ENCODE results near the gene TTBK2.

TTBK2 gene

DNA sequence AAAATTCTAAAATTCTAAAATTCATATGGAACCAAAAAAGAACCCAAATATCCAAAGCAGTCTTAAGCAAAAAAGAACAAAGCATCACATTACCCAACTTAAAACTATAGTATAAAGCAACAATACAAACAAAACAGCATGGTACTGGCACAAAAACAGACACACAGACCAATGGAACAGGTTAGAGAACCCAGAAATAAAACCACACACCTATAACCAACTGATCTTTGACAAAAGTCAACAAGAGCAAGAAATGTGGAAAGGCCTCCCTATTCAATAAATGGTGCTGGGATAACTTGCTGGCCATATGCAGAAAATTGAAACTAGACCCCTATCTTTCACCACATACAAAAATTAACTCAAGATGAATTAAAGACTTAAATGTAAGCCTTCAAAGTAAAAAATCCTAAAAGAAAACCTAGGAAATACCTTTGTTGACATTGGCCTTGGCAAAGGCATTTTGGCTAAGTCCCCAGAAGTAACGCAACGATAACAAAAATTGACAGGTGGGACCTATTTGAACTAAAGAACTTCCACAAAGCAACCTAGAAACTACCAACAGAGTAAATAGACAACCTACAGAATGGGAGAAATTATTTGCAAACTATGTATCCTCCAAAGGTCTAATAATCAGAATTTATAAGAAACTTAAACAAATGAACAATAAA lies 56.9 kb downstream of the TTBK2 start (continued):
- TF ChIP-seq ZNF184 (tag by site-specific recombination; IDR thresholded peaks at IDR 0.05) (no peak), ZNF146 (tag by site-specific recombination; IDR thresholded peaks at IDR 0.05) (no peak), BCL11A (tag by site-specific recombination; IDR thresholded peaks at IDR 0.05; ENCODE audit: low read depth) (no peak), ZFHX2 (tag by site-specific recombination; conservative IDR thresholded peaks at IDR 0.05) (no peak), OSR2 (tag by site-specific recombination; IDR thresholded peaks at IDR 0.05) (no peak), ZNF624 (tag by site-specific recombination; IDR thresholded peaks at IDR 0.05) (no peak), ZNF529 (tag by site-specific recombination; IDR thresholded peaks at IDR 0.05; ENCODE audit: insufficient replicate concordance) (no peak), ZNF521 (tag by site-specific recombination; IDR thresholded peaks at IDR 0.05) (no peak)
- TF ChIP-seq, protein P1, sequence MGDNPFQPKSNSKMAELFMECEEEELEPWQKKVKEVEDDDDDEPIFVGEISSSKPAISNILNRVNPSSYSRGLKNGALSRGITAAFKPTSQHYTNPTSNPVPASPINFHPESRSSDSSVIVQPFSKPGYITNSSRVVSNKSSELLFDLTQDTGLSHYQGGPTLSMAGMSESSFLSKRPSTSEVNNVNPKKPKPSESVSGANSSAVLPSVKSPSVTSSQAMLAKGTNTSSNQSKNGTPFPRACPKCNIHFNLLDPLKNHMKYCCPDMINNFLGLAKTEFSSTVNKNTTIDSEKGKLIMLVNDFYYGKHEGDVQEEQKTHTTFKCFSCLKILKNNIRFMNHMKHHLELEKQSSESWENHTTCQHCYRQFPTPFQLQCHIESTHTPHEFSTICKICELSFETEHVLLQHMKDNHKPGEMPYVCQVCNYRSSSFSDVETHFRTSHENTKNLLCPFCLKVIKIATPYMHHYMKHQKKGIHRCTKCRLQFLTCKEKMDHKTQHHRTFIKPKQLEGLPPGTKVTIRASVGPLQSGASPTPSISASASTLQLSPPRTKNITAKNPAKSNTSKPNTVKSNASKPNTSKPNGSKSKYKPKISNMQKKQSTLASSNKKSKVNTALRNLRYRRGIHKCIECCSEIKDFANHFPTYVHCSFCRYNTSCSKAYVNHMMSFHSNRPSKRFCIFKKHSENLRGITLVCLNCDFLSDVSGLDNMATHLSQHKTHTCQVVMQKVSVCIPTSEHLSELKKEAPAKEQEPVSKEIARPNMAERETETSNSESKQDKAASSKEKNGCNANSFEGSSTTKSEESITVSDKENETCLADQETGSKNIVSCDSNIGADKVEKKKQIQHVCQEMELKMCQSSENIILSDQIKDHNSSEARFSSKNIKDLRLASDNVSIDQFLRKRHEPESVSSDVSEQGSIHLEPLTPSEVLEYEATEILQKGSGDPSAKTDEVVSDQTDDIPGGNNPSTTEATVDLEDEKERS (tag by site-specific recombination; IDR thresholded peaks at IDR 0.05), result no peak
- TF ChIP-seq, protein P2, sequence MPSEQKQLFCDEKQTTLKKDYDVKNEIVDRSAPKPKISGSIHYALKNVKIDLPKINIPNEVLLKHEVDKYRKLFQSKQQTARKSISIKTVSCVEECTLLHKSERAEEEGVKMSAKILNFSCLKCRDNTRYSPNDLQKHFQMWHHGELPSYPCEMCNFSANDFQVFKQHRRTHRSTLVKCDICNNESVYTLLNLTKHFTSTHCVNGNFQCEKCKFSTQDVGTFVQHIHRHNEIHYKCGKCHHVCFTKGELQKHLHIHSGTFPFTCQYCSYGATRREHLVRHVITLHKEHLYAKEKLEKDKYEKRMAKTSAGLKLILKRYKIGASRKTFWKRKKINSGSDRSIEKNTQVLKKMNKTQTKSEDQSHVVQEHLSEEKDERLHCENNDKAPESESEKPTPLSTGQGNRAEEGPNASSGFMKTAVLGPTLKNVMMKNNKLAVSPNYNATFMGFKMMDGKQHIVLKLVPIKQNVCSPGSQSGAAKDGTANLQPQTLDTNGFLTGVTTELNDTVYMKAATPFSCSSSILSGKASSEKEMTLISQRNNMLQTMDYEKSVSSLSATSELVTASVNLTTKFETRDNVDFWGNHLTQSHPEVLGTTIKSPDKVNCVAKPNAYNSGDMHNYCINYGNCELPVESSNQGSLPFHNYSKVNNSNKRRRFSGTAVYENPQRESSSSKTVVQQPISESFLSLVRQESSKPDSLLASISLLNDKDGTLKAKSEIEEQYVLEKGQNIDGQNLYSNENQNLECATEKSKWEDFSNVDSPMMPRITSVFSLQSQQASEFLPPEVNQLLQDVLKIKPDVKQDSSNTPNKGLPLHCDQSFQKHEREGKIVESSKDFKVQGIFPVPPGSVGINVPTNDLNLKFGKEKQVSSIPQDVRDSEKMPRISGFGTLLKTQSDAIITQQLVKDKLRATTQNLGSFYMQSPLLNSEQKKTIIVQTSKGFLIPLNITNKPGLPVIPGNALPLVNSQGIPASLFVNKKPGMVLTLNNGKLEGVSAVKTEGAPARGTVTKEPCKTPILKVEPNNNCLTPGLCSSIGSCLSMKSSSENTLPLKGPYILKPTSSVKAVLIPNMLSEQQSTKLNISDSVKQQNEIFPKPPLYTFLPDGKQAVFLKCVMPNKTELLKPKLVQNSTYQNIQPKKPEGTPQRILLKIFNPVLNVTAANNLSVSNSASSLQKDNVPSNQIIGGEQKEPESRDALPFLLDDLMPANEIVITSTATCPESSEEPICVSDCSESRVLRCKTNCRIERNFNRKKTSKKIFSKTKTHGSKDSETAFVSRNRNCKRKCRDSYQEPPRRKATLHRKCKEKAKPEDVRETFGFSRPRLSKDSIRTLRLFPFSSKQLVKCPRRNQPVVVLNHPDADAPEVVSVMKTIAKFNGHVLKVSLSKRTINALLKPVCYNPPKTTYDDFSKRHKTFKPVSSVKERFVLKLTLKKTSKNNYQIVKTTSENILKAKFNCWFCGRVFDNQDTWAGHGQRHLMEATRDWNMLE (tag by site-specific recombination; conservative IDR thresholded peaks at IDR 0.05; ENCODE audit: low read depth), result no peak
- TF ChIP-seq, protein P3, sequence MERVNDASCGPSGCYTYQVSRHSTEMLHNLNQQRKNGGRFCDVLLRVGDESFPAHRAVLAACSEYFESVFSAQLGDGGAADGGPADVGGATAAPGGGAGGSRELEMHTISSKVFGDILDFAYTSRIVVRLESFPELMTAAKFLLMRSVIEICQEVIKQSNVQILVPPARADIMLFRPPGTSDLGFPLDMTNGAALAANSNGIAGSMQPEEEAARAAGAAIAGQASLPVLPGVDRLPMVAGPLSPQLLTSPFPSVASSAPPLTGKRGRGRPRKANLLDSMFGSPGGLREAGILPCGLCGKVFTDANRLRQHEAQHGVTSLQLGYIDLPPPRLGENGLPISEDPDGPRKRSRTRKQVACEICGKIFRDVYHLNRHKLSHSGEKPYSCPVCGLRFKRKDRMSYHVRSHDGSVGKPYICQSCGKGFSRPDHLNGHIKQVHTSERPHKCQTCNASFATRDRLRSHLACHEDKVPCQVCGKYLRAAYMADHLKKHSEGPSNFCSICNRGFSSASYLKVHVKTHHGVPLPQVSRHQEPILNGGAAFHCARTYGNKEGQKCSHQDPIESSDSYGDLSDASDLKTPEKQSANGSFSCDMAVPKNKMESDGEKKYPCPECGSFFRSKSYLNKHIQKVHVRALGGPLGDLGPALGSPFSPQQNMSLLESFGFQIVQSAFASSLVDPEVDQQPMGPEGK (tag by site-specific recombination; IDR thresholded peaks at IDR 0.05), result no peak
- TF ChIP-seq, protein P4, sequence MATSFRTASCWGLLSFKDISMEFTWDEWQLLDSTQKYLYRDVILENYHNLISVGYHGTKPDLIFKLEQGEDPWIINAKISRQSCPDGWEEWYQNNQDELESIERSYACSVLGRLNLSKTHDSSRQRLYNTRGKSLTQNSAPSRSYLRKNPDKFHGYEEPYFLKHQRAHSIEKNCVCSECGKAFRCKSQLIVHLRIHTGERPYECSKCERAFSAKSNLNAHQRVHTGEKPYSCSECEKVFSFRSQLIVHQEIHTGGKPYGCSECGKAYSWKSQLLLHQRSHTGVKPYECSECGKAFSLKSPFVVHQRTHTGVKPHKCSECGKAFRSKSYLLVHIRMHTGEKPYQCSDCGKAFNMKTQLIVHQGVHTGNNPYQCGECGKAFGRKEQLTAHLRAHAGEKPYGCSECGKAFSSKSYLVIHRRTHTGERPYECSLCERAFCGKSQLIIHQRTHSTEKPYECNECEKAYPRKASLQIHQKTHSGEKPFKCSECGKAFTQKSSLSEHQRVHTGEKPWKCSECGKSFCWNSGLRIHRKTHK (tag by site-specific recombination; IDR thresholded peaks at IDR 0.05), result no peak

DNA sequence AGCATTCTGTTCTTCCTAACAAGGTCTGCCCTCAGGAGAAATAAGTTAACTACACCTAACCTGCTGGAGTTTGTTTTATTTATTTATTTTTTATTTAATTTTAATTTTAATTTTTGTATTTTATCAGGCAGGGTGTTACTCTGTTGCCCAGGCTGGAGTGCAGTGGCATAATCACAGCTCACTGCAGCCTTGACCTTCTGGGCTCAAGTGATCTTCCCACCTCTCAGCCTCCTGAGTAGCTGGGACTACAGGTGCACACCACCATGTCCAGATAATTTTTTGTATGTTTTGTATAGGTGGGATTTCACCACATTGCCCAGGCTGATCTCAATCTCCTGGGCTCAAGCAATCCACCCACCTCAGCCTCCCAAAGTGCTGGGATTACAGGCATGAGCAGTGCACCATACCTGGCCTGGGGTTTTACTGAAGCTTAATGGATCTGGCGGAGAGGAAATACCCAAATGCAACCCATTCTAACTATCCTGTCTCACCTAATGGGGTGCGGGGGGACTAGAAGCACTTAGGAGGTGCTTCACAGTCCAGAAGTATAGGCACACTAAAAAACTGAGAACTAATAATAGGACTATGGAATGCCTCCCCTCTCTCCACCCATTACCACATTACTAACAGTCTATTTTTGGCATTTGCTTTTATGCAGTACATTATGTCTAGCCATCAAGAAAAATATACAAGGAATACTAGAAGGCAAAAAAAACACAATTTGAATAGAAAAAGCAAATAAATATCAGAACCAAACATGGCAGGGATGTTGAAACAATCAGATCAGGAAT lies 61.4 kb downstream of the TTBK2 start:
- CTCF ChIA-PET, result interaction anchor here (0.6 to 0.7 kb wide), 2 partner anchors 122 to 367 kb away, joined by 3 read pairs; no protein-coding TSS in a partner anchor

More for the DNA sequence above, 61.4 kb downstream of the TTBK2 start:
- POLR2A ChIA-PET, result interaction anchor here (0.6 kb wide), 1 partner anchor 31 kb away, joined by 5 read pairs; no protein-coding TSS in a partner anchor
- no peaks in the 10 kb centered on the region for H3K9me3 ChIP-seq (ENCODE audit: control insufficient read depth, insufficient read depth, low read depth, low read length)
- H3K4me3 ChIP-seq (ENCODE audit: low read depth, low read length), result no peak overlapping the region
- H3K36me3 ChIP-seq (ENCODE audit: control insufficient read depth in 2 of 2, insufficient read depth in 1 of 2, low read length in 2 of 2), result no peaks in the 10 kb centered on the region; a peak in 2 of 3 replicates
- TF ChIP-seq ZNF548 (tag by site-specific recombination; IDR thresholded peaks at IDR 0.05) (no peak), SALL2 (tag by site-specific recombination; IDR thresholded peaks at IDR 0.05; ENCODE audit: borderline replicate concordance) (no peak), ZNF501 (tag by site-specific recombination; IDR thresholded peaks at IDR 0.05) (no peak)
- no peaks in the 10 kb centered on the region for H3K4me1 ChIP-seq (ENCODE audit: control insufficient read depth, insufficient read depth, low read length)
- no peak overlapping the region for H3K27ac ChIP-seq (ENCODE audit: extremely low read depth, low read depth, low read length)

Data from HEK293 (cell line).